ENCODE results near the gene KIFC1. TPM values are rescaled to one million over a fixed set of nuclear protein-coding genes. Genes with fewer than 3 reads are reported as not detected.

The KIFC1 gene
- total and polyA plus RNA-seq, 2 of the 4 experiments (the other 2 are of a cell fraction): 33.9 to 40.6 TPM

GRCh38 chr6:33343953-33344611, 47.5 kb upstream of the KIFC1 start:
- no peak overlapping the region for H2BK20ac ChIP-seq (ENCODE audit: low read depth, low read length)
- H2BK15ac ChIP-seq (ENCODE audit: low read depth, low read length): no peak overlapping the region
- no peak overlapping the region for H3K9ac ChIP-seq (ENCODE audit: low read depth, low read length)
- intact Hi-C loops (cut with micrococcal nuclease): no loop called here
- no peak overlapping the region for H2AK9ac ChIP-seq (replicated peaks; ENCODE audit: low read depth, low read length, poor library complexity)
- no peak overlapping the region for H3K18ac ChIP-seq (ENCODE audit: low read depth, low read length)
- H3K4me2 ChIP-seq (ENCODE audit: low read depth, low read length): no peak overlapping the region
- no peak overlapping the region for H2AK5ac ChIP-seq (ENCODE audit: low read depth, low read length)
- no peak overlapping the region for H3K23ac ChIP-seq (ENCODE audit: low read depth, low read length)
- DNase-seq (no peak), ATAC-seq (ENCODE audit: low read depth) (no peak)
- no peak overlapping the region for H2BK5ac ChIP-seq (ENCODE audit: low read depth, low read length, poor library complexity, severe bottlenecking)
- no peak overlapping the region for H3K4ac ChIP-seq (ENCODE audit: low read depth, low read length)
- WGBS, 2 experiments (ENCODE audit: extremely low coverage in 2 of 2, insufficient read length in 1 of 2): no CpG with 5 or more reads among the region's 6 CpGs
- dilution Hi-C loops (cut with HindIII; ENCODE audit: low sequenced_read_pairs, unreplicated experiment): no loop called here
- no peak overlapping the region for H3K27ac ChIP-seq (ENCODE audit: insufficient read depth, low read length)
- no peak overlapping the region for H2AFZ ChIP-seq (replicated peaks; ENCODE audit: low read length, poor library complexity)
- H4K91ac ChIP-seq (ENCODE audit: insufficient read depth, low read depth, low read length): no peak overlapping the region
- ChIA-PET POLR2A (ENCODE audit: unreplicated experiment) (no interaction called here), CTCF (interaction anchor here (0.6 kb wide), 1 partner anchor 17 kb away, joined by 7 read pairs; no protein-coding TSS in a partner anchor)
- in situ Hi-C loops (cut with MboI; ENCODE audit: low sequenced_read_pairs): no loop called here
- no peaks in the 10 kb centered on the region for H3K79me1 ChIP-seq (ENCODE audit: low read depth in 1 of 2, low read length in 2 of 2)
- H3K9me3 ChIP-seq (ENCODE audit: control insufficient read depth, insufficient read depth, low read length): no peaks in the 10 kb centered on the region
- no peaks in the 10 kb centered on the region for H3K9me1 ChIP-seq (ENCODE audit: insufficient read depth, low read length)
- H2BK120ac ChIP-seq (ENCODE audit: low read depth, low read length): no peak overlapping the region
- H3K14ac ChIP-seq (replicated peaks; ENCODE audit: low read depth, low read length): no peak overlapping the region
- H4K5ac ChIP-seq (ENCODE audit: low read depth, low read length): no peak overlapping the region
- no peak overlapping the region for H3K4me3 ChIP-seq (ENCODE audit: insufficient read depth, low read depth, low read length)
- no peak for TF ChIP-seq BHLHE40 (IDR thresholded peaks at IDR 0.05; ENCODE audit: low read depth, low read length)
- no peak for TF ChIP-seq CEBPB (IDR thresholded peaks at IDR 0.05; ENCODE audit: low read depth, low read length)
- TF ChIP-seq NFE2L2 (IDR thresholded peaks at IDR 0.05; ENCODE audit: low read depth, low read length): no peak
- TF ChIP-seq, protein P1, sequence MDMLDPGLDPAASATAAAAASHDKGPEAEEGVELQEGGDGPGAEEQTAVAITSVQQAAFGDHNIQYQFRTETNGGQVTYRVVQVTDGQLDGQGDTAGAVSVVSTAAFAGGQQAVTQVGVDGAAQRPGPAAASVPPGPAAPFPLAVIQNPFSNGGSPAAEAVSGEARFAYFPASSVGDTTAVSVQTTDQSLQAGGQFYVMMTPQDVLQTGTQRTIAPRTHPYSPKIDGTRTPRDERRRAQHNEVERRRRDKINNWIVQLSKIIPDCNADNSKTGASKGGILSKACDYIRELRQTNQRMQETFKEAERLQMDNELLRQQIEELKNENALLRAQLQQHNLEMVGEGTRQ (IDR thresholded peaks at IDR 0.05; ENCODE audit: low read depth, low read length): no peak
- TF ChIP-seq MXI1 (IDR thresholded peaks at IDR 0.05; ENCODE audit: borderline replicate concordance, low read depth, low read length): no peak
- TF ChIP-seq MAFK (IDR thresholded peaks at IDR 0.05; ENCODE audit: low read depth, low read length): no peak
- no peak for TF ChIP-seq RCOR1 (IDR thresholded peaks at IDR 0.05; ENCODE audit: insufficient replicate concordance, low read length)
- no peaks in the 10 kb centered on the region for H4K20me1 ChIP-seq (ENCODE audit: insufficient read depth, low read length)
- peaks cover 2% of the 10 kb centered on the region; the same call in 1 of the 2 replicates for H3K27me3 ChIP-seq (ENCODE audit: control insufficient read depth, insufficient read depth, low read length)
- BruUV-seq (replicated peaks): no TSS peak
- H3K36me3 ChIP-seq (ENCODE audit: control insufficient read depth, insufficient read depth, low read length): no peaks in the 10 kb centered on the region
- H3K4me1 ChIP-seq (ENCODE audit: control insufficient read depth, insufficient read depth, low read length): peaks cover 2% of the 10 kb centered on the region; the same call in 1 of the 2 replicates
- H3K56ac ChIP-seq (ENCODE audit: extremely low read depth, insufficient read depth, low read length): no peak overlapping the region
- H4K8ac ChIP-seq (ENCODE audit: low read depth in 2 of 2, low read length in 2 of 2): no peak overlapping the region
